GM12875 (cell line): ENCODE measurements around the gene TLCD4.
A peak's percentile ranks its signal among the peaks of the same experiment; 100 is the strongest.

ENCODE experiments used
- H3K4me3 ChIP-seq: one replicate; pipeline ENCODE4 v1.5.1; 2011; ENCODE audit warnings: low read depth, low read length, control low read depth
- CTCF ChIP-seq: IDR thresholded peaks from 2 replicates; pipeline ENCODE4 v1.5.1; 2011; ENCODE audit warnings: low read depth, mild to moderate bottlenecking, control low read depth, inconsistent platforms, low read length, moderate library complexity, borderline replicate concordance; ENCODE audit not compliant: insufficient read depth

Gene TLCD4

GRCh38 chr1:95115708-95116137 is 1.4 kb upstream of the TLCD4 start:
- no peak for TF ChIP-seq CTCF
- H3K4me3 ChIP-seq, result no peak overlapping the region

DNA sequence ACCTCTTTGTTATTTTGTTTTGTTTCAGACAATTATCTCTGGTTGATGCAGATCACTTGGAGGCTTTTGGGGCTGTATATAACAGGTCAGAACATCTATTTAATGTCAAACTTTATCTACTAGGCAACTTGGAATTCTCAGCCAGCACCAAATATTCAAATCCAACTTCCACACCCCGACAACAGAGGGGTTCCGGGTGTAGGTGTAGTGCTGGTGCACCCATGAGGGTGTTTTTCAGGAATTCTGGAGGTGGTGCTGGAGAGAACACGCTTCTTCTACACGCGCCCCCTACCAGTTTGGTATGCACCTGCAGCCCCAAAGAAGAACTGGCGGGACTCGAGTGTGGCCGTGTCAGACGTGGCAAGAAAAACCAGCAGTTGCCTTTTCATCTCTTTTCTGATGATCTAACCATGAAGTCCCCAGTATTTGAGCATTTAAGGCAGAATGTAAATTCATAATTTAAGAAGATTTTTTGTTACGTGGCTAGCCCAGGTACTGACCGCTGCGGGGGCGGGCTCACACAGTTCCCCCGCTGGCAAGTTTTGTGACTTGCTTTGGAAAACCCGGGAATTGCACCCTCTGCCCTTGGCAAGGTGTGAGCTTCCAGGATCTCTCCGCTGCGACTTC is 462 bp upstream of the TLCD4 start:
- TF ChIP-seq CTCF, result peak; percentile 73
- peak overlapping the region; percentile 47 for H3K4me3 ChIP-seq

GRCh38 chr1:95118067-95118499 is 928 bp downstream of the TLCD4 start:
- no peak for TF ChIP-seq CTCF
- no peak overlapping the region for H3K4me3 ChIP-seq

DNA sequence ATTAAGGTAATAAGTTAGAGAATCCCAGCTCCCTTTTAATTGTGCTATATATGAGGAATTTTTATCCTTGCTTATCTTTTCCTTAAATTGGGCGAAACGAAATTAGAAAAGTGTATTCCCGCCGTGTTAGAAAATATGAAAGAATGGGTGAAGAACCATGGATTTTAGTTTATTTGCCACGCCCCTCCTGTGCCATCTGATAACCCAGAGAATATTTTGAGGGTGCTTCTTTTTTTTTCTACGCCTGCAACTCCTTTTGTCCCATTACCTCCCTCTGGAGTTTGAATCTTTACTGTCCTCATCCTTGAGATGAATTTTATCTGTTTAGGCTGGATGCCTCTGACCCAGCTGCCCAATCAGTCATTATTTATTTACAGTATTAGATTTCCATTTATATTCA is 1.6 kb downstream of the TLCD4 start:
- H3K4me3 ChIP-seq, result no peak overlapping the region
- TF ChIP-seq CTCF, result no peak

GRCh38 chr1:95119273-95119672 is 2.1 kb downstream of the TLCD4 start:
- TF ChIP-seq CTCF, result no peak
- H3K4me3 ChIP-seq, result no peak overlapping the region

DNA sequence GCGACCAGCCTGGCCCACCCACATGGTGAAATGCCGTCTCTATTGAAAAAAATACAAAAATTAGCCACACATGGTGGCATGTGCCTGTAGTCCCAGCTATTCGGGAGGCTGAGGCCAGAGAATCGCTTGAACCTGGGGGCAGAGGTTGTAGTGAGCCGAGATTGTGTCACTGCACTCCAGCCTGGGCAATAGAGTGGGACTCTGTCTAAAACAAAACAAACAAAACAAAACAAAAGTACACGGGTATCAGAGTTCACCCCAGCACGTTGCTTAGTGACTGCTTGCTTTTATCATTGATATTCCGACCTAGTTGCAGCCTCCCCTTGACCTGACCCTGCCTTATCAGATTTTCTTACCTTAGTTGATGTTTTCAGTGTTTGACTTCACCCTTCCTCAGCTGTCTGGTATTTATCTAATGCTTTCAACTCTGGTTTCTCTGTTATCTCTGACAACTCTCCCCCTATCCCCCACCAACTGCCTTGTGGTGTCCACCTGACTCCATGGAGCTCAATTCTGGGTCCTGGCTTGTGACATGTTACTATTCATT is 5.1 kb downstream of the TLCD4 start:
- TF ChIP-seq CTCF, result no peak
- H3K4me3 ChIP-seq, result no peak overlapping the region

- no peak overlapping the region for H3K4me3 ChIP-seq
- no peak for TF ChIP-seq CTCF
Observed at GRCh38 chr1:95124342-95124741, 7.2 kb downstream of the TLCD4 start.
